ENCODE data around the gene CD8A. TPM values are rescaled to one million over a fixed set of nuclear protein-coding genes. Genes with fewer than 3 reads are reported as not detected.
A peak's percentile ranks its signal among the peaks of the same experiment; 100 is the strongest.
"Not testable (repeated sequence)": the region's sequence is repeated elsewhere in the genome, so short reads cannot be mapped to it uniquely, and the experiment has no call there.

Gene CD8A
- total RNA-seq: 17.7 TPM

DNA sequence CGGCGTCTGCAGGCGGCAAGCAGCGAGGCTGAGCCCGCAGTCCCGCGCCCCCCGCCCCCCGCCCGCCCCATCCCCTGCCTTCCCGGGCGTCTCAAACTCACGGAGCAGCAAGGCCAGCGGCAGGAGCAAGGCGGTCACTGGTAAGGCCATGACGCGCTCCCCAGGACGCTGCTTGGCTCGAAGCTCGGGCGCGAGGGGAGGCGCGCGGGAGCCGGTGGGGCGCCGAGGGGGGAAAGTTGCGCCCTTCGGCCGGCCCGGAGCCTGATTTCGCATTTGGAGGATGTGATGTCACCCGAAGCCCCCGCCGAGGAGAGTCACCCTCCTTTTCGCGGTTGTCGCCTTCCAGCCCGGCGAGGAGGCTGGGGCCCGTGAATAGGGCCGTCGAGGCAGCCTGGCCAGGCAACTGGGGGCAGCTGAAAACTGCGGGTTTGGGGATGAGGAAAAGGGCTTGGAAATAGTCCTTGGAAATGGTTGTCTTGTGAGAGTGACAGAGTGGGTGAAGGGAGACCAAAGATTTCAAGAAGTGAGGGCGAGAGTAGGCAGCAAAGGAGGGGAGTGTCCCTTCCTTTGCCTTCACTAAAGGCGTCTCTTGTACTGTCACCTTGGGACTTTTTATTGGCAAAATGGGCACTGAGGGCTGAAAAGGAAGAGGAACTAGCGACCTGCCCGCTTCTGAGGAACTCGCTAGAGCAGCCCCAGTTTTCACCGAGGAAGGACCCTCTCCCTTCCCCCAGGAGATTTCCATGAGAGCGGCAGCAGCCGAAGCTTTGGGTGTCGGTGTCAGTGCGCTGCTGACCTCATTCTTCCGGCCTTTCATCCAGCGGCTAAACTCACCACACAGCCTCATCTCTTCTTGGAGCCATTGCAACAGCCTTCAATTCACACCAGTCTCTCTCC lies at the start of gene CD8A:
Gene CD8A, minus strand, starts transcription at position 238 of the 897 bp plus-strand sequence. Its CDS starts 88 bp downstream, at position 150.
- peak within 1 kb of the TSS; percentile 32 to 51 for H3K4me3 ChIP-seq
- intact Hi-C loops (cut with DNase I): no loop called here

DNA sequence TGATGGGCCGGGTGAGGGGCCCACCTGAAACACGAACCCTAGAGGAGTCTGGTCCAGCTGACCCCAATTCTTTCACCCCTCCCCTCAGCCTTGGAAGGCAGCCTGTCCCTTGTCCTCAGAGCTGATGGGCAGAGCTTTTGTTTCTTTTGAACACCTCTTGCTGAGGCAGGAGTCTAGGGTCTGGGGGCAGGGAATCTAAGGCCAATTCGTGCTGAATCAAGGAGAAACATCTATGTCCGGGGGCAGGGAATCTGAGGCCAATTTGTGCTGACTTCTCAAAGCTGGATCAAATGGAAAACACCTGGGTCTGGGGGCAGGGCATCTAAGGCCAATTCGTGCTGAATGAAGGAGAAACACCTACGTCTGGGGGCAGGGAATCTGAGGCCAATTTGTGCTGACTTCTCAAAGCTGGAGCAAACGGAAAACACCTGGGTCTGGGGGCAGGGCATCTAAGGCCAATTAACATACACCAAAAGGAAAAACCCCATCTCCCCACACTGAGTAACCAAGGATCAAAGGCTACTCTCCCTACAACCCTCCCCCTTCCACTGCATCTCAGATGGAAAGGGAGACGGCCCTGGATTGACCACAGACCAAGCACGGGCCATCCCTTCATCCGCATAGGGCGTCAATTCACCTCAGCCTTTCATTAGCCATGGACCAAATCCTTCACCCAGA lies 49.3 kb upstream of the CD8A start:
- H3K4me3 ChIP-seq; DNase-seq (ENCODE audit: low spot score in 2 of 2); H3K27ac ChIP-seq; H3K9me3 ChIP-seq; H3K36me3 ChIP-seq; H3K27me3 ChIP-seq; H3K4me1 ChIP-seq; intact Hi-C loops (cut with DNase I): not testable (repeated sequence)

More for the DNA sequence above, at the start of gene CD8A:
- Histone ChIP-seq H3K4me1 (peaks cover 9 to 30% of the 10 kb centered on the region in 2 donors), H3K27me3 (peaks cover 19% of the 10 kb centered on the region), H3K27ac (no peak within 1 kb of the TSS), H3K36me3 (no peaks in the 10 kb centered on the region), H3K9me3 (peaks cover 0 to 3% of the 10 kb centered on the region in 2 donors)
- TF ChIP-seq, protein P1, sequence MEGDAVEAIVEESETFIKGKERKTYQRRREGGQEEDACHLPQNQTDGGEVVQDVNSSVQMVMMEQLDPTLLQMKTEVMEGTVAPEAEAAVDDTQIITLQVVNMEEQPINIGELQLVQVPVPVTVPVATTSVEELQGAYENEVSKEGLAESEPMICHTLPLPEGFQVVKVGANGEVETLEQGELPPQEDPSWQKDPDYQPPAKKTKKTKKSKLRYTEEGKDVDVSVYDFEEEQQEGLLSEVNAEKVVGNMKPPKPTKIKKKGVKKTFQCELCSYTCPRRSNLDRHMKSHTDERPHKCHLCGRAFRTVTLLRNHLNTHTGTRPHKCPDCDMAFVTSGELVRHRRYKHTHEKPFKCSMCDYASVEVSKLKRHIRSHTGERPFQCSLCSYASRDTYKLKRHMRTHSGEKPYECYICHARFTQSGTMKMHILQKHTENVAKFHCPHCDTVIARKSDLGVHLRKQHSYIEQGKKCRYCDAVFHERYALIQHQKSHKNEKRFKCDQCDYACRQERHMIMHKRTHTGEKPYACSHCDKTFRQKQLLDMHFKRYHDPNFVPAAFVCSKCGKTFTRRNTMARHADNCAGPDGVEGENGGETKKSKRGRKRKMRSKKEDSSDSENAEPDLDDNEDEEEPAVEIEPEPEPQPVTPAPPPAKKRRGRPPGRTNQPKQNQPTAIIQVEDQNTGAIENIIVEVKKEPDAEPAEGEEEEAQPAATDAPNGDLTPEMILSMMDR (IDR thresholded peaks at IDR 0.05): no peak
- DNase-seq (ENCODE audit: low spot score in 2 of 2): no peak

DNA sequence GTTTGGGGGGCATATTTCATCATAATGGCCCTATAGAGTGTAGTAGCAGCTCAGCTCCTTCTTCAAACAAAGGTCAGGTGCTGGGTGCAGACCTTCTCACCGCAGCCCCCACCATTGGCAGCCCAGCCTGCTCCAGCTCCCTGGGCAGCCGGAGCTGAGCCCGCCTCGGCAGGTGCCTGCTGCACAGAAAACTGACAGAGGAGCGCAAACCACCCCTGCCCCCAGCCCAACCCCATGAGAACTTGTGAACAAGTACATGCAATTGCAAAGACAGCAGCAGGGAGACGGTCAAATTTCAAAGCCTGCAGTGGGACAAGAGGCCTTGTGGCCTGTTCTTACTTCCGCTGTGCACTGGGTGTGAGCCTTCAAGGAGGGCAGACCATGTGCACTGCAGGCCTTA lies 48.7 kb upstream of the CD8A start:
- H3K27me3 ChIP-seq; H3K9me3 ChIP-seq; H3K36me3 ChIP-seq; H3K4me3 ChIP-seq; H3K4me1 ChIP-seq; intact Hi-C loops (cut with DNase I); DNase-seq (ENCODE audit: low spot score in 2 of 2); H3K27ac ChIP-seq: not testable (repeated sequence)

DNA sequence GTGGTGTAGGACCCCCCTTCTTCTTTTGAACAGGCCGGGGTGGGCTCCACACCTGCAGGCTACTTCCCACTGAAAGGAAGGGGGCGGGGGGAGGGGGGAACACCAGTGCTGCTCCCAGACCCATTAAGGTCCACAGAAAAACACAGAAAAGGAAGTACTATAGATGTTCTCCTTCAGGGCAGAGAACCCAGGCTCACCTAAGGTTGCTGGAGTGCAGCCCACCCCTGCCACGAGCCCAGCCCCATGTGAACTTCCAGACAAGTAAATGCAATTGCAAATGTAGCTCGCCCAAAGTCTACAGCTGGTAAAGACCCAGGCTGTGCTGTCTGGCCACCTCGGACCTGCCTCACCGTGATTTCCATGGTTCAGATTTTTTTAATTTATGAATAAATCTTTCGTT lies 47.0 kb upstream of the CD8A start:
- H3K4me1 ChIP-seq; DNase-seq (ENCODE audit: low spot score in 2 of 2); H3K27ac ChIP-seq; H3K4me3 ChIP-seq; H3K9me3 ChIP-seq; H3K36me3 ChIP-seq; H3K27me3 ChIP-seq; intact Hi-C loops (cut with DNase I): not testable (repeated sequence)

DNA sequence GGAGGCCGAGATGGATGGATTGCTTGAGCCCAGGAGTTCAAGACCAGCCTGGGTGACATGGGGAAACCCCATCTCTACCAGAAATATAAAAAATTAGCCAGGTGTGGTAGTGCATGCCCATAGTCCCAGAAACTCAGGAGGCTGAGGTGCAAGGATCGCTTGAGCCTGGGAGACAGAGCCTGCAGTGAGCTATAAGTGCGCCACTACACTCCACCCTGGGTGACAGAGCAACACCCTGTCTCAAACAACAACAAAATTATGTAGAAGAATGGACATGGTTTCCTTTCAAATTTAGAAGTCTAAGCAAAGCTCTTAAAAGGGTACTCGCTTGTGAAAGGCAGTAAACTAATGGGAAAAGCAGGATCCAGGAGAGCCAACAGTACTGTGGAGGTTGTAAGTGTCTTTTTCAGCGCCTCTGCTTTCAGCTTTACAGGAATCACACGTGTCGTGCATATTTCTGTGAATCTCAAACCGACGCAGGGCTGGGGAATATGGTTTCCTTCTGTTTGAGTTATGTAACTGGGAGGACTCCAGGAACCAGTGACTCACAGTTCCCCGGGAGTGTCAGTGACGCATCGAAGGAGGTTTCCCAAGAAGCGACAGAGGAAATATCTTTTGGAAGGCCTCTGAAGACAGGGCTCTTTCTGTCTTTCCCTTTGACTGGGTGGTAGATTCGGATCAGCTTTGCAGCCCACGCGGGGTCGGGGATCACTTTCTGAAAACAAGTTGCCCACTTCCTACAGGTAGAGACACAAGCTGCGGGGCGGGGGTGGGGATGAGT lies 46.4 kb upstream of the CD8A start:
- H3K4me3 ChIP-seq: peak overlapping the region in 1 of 2 donors; percentile 15
- H3K36me3 ChIP-seq; H3K9me3 ChIP-seq; H3K4me1 ChIP-seq; H3K27ac ChIP-seq; H3K27me3 ChIP-seq; intact Hi-C loops (cut with DNase I): not testable (repeated sequence)
- DNase-seq (ENCODE audit: low spot score in 2 of 2): peak; percentile 43 to 90

DNA sequence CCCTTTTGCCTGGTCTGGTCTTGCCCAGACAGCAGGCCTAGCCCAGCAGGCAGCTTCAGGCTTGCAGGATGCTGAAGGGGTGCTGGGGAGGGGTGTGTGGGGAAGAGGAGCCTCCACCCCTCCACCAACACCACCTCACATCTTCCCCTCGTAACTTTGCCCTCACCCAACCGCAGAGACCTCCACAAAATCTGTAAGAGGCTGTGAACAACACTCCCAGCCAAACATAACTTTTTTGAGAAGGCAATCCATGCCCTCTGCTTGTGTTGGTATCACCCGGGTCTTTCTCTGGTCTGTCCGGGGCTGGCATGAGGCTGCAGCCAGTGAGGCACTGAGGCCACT lies 44.8 kb upstream of the CD8A start:
- H3K36me3 ChIP-seq; intact Hi-C loops (cut with DNase I); DNase-seq (ENCODE audit: low spot score in 2 of 2); H3K27me3 ChIP-seq; H3K27ac ChIP-seq; H3K4me3 ChIP-seq; H3K4me1 ChIP-seq; H3K9me3 ChIP-seq: not testable (repeated sequence)

DNA sequence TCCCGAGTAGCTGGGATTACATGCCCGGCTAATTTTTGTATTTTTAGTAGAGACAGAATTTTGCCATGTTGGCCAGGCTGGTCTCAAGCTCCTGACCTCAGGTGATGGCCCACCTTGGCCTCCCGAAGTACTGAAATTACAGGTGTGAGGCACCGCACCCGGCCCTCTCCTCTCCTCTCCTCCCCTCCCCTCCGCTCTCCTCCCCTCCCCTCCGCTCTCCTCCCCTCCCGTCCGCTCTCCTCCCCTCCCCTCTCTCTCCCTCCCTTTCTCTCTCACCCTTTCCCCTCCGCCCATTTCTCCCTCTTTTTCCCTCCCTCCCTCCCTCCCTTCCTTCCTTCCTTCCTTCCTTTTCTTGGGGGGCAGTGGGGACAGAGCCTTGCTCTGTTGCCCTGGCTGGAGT lies 42.6 kb upstream of the CD8A start:
- H3K27me3 ChIP-seq: no peaks in the 10 kb centered on the region
- H3K27ac ChIP-seq: no peak overlapping the region
- peaks cover 0 to 3% of the 10 kb centered on the region in 2 donors for H3K4me1 ChIP-seq
- no peak overlapping the region for H3K4me3 ChIP-seq
- intact Hi-C loops (cut with DNase I): no loop called here
- DNase-seq (ENCODE audit: low spot score in 2 of 2): no peak
- TF ChIP-seq, protein P1 (IDR thresholded peaks at IDR 0.05): no peak
- H3K36me3 ChIP-seq: no peaks in the 10 kb centered on the region
- H3K9me3 ChIP-seq: no peaks in the 10 kb centered on the region

All from ascending aorta (tissue), 2 donors.